HepG2 (cell line): Measurements from ENCODE around the gene SMTNL2.

Experiments
- ELF3 ChIP-seq: IDR thresholded peaks from 2 replicates; pipeline ENCODE4 v1.6.1; 2016; ENCODE audit warnings: missing genetic modification reagents, missing compliant biosample characterization
- IKZF1 ChIP-seq: fragments of 450-650 bp; IDR thresholded peaks from 2 replicates; pipeline ENCODE4 v1.7.1; 2016
- TAF1 ChIP-seq: sonication (generic); formaldehyde crosslinking; IDR thresholded peaks from 2 replicates; pipeline ENCODE4 v1.4.0; 2020; ENCODE audit warnings: missing genetic modification reagents
- TBP ChIP-seq: sonication (generic); formaldehyde crosslinking; IDR thresholded peaks from 2 replicates; pipeline ENCODE4 v1.5.0; 2020; ENCODE audit warnings: missing genetic modification reagents
- TBX3 ChIP-seq: fragments of 450-650 bp; IDR thresholded peaks from 2 replicates; pipeline ENCODE4 v1.6.1; 2017; ENCODE audit warnings: antibody characterized with exemption, mild to moderate bottlenecking, inconsistent platforms, borderline replicate concordance
- TEF ChIP-seq: sonication (generic); formaldehyde crosslinking; IDR thresholded peaks from 2 replicates; pipeline ENCODE4 v1.5.0; 2020; ENCODE audit warnings: missing genetic modification reagents
- YY1 ChIP-seq: IDR thresholded peaks from 2 replicates; pipeline ENCODE4 v1.6.1; 2011; ENCODE audit warnings: low read length, low read depth, moderate library complexity, mild to moderate bottlenecking; ENCODE audit not compliant: insufficient read depth, insufficient replicate concordance
- ZNF24 ChIP-seq: fragments of 450-650 bp; IDR thresholded peaks from 2 replicates; pipeline ENCODE4 v1.6.1; 2017; ENCODE audit warnings: antibody characterized with exemption, mild to moderate bottlenecking
- ZNF3 ChIP-seq: IDR thresholded peaks from 2 replicates; pipeline ENCODE4 v1.7.0; 2017; ENCODE audit warnings: inconsistent platforms

- TF ChIP-seq TEF (CRISPR knock-in tag) (no peak), ELF3 (CRISPR knock-in tag) (no peak), IKZF1 (no peak), TBX3 (no peak), YY1 (no peak), TAF1 (no peak), ZNF24 (no peak), TBP (CRISPR knock-in tag) (no peak), ZNF3 (CRISPR knock-in tag) (no peak)
Observed at GRCh38 chr17:4592240-4593005, 8.1 kb downstream of the SMTNL2 start.
